RWPE1 (cell line): ENCODE results near the gene SLC29A3.

Experiments used
- CTCF ChIA-PET: fragments of 350-600 bp; sonication (Branson Sonifier 250); formaldehyde crosslinking; extraction: SDS; loops from one replicate; lab custom pipeline; 2021; lab: Yijun Ruan, JAX
- POLR2A ChIA-PET: fragments of 400-600 bp; formaldehyde crosslinking; extraction: SDS; loops from one replicate; lab custom pipeline; 2020; ENCODE audit warnings: antibody characterized with exemption; ENCODE audit not compliant: low non-redundant PET; lab: Yijun Ruan, JAX
- DNase-seq: peaks from one replicate; pipeline ENCODE4 v3.0.0; 2012; ENCODE audit warnings: low spot score
- H3K27ac ChIP-seq: fragments of 450-650 bp; 2 replicates; pipeline ENCODE4 v1.5.1; 2017
- CTCF ChIP-seq: fragments of 450-650 bp; conservative IDR thresholded peaks from 2 replicates; pipeline ENCODE4 v1.5.1; 2017; ENCODE audit warnings: low read depth, mild to moderate bottlenecking

The SLC29A3 gene

DNA sequence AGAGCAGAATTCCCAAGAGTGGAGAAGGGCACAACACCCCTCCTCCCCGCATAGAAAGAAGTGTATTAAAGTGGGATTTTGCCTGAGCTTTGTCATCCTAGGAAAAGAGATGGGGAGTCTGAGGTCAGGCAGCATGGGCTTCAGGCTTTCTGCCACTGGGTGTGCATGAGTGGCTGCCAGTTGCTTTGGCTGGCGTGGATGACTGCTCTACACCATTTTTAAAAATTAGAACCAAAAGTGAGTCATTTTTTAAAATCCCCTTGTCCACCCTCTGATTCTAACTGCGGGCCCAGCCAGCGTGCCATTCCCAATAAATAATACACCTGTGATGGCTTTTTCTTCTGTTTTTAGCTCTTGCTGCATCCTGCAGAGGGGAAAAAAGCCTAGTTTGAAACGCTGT, 13.4 kb downstream of the SLC29A3 start:
- DNase-seq: no peak
- no peak overlapping the region for H3K27ac ChIP-seq
- TF ChIP-seq CTCF: no peak
- POLR2A ChIA-PET: no interaction called here
- CTCF ChIA-PET: interaction anchor here (0.5 to 0.6 kb wide), 2 partner anchors 82 to 296 kb away, joined by 3 read pairs; no protein-coding TSS in a partner anchor

DNA sequence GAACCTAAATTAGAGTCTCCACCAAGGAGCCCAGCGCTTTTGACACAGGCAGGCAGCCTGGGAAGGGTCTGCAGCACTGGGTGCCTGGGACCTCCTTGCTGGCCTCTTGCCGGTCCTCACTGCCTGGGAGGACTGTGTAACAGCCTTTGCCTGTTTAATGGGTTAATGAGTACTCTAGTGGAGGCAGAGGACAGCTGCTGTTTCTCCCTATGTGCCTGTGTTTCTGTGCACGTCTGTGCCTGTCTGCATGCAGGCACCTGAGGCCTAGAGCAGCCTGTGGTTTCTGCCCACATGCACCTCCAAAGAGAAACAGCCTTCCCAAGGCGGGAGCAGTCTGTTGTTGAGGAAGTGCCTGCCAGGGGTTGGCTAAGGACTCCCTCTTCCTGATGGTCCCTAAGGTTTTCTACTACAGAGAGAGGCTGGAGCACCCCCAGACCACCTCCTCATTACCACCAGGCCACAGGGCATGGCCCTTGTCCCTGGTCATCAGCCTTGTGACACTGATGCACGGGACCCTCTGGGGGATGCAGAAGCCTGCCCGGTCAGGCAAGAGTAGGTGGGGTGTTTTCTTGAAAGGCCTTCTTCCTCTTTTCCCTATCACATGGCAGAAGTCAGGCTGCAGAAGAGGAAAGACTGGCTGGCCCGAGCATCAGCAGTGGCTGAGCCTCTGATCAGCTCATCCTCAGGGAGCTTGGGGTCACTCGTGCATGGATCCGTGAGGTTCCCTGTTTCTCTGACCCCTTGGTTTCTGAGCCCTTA, 14.2 kb downstream of the SLC29A3 start:
- POLR2A ChIA-PET: no interaction called here
- no peak for TF ChIP-seq CTCF
- CTCF ChIA-PET: interaction anchor here (0.6 kb wide), 1 partner anchor 406 kb away, joined by 3 read pairs; no protein-coding TSS in a partner anchor
- H3K27ac ChIP-seq: no peak overlapping the region
- DNase-seq: no peak

- H3K27ac ChIP-seq: no peak overlapping the region
- DNase-seq: no peak
- POLR2A ChIA-PET: no interaction called here
- CTCF ChIA-PET: interaction anchor here (0.6 to 1.7 kb wide), 2 partner anchors 15 to 405 kb away, joined by 3 to 9 read pairs; partner anchors contain the start of gene SLC29A3
- no peak for TF ChIP-seq CTCF
These were observed 15.2 kb downstream of the SLC29A3 start for GRCh38 chr10:71334221-71334791.

DNA sequence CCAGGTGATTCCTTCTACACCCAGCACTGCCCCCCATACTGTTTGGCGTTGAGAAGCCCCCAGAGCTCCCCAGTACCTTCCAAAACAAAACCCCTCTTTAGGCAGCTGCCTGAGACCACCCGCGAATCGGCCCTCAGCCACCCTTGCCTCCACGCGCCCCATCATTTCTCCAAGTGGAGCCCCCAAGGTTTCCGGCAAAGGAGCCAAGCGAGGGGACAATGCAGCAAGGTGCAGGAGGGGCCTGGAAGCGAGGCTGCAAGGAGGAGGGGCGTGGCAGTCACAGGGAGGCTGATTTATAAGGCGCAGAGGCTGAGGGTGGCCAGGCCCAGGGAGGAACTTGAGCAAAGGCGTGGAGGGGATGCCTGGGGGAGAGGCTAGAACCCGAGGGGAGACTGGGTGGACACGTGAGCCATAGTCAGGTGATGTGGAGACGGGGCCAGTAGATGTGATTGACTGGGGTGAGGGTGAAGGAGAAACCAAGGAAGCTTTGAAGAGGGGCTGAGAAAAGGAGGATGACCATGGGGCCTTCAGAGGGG, 16.2 kb downstream of the SLC29A3 start:
- ChIA-PET CTCF (interaction anchor here (0.5 to 1.7 kb wide), 3 partner anchors 16 to 373 kb away, joined by 3 to 9 read pairs (median 5); partner anchors contain the start of gene SLC29A3), POLR2A (no interaction called here)
- no peak for DNase-seq
- H3K27ac ChIP-seq: no peak overlapping the region
- no peak for TF ChIP-seq CTCF

DNA sequence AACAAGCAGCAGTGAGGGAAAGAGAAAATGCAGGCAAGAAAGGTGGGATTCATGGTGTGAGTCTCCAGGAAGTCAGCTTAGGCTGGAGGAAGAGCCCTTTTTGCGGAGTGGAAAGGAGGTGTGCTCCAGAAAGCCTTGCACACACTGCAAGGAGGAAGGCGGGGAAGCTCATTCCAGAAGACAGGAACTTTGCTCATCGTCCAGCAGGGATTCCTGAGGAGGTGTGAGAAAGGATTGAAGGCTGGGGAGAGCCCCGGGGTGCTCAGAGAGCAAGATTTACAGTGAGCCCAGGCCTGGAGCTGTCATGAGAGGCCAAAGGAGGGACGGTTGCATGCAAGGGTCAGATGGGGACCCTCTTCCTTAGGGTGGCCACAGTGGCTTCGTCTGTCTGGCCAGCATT, 17.6 kb downstream of the SLC29A3 start:
- ChIA-PET POLR2A (no interaction called here), CTCF (interaction anchor here (0.7 kb wide), 1 partner anchor 58 kb away, joined by 3 read pairs; no protein-coding TSS in a partner anchor)
- no peak for TF ChIP-seq CTCF
- H3K27ac ChIP-seq: no peak overlapping the region
- no peak for DNase-seq

GRCh38 chr10:71337219-71337701, 18.2 kb downstream of the SLC29A3 start:
- POLR2A ChIA-PET: no interaction called here
- no peak for DNase-seq
- TF ChIP-seq CTCF: no peak
- CTCF ChIA-PET: interaction anchor here (0.6 kb wide), 1 partner anchor 273 kb away, joined by 3 read pairs; no protein-coding TSS in a partner anchor
- H3K27ac ChIP-seq: no peak overlapping the region
